Kidney glomerular epithelial cell (primary cell): Measurements from ENCODE around the gene WASHC4.

ENCODE experiments used
- DNase-seq: peaks from one replicate; lab custom pipeline; 2025; lab: John Stamatoyannopoulos, UW

The WASHC4 gene, protein sequence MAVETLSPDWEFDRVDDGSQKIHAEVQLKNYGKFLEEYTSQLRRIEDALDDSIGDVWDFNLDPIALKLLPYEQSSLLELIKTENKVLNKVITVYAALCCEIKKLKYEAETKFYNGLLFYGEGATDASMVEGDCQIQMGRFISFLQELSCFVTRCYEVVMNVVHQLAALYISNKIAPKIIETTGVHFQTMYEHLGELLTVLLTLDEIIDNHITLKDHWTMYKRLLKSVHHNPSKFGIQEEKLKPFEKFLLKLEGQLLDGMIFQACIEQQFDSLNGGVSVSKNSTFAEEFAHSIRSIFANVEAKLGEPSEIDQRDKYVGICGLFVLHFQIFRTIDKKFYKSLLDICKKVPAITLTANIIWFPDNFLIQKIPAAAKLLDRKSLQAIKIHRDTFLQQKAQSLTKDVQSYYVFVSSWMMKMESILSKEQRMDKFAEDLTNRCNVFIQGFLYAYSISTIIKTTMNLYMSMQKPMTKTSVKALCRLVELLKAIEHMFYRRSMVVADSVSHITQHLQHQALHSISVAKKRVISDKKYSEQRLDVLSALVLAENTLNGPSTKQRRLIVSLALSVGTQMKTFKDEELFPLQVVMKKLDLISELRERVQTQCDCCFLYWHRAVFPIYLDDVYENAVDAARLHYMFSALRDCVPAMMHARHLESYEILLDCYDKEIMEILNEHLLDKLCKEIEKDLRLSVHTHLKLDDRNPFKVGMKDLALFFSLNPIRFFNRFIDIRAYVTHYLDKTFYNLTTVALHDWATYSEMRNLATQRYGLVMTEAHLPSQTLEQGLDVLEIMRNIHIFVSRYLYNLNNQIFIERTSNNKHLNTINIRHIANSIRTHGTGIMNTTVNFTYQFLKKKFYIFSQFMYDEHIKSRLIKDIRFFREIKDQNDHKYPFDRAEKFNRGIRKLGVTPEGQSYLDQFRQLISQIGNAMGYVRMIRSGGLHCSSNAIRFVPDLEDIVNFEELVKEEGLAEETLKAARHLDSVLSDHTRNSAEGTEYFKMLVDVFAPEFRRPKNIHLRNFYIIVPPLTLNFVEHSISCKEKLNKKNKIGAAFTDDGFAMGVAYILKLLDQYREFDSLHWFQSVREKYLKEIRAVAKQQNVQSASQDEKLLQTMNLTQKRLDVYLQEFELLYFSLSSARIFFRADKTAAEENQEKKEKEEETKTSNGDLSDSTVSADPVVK

DNA sequence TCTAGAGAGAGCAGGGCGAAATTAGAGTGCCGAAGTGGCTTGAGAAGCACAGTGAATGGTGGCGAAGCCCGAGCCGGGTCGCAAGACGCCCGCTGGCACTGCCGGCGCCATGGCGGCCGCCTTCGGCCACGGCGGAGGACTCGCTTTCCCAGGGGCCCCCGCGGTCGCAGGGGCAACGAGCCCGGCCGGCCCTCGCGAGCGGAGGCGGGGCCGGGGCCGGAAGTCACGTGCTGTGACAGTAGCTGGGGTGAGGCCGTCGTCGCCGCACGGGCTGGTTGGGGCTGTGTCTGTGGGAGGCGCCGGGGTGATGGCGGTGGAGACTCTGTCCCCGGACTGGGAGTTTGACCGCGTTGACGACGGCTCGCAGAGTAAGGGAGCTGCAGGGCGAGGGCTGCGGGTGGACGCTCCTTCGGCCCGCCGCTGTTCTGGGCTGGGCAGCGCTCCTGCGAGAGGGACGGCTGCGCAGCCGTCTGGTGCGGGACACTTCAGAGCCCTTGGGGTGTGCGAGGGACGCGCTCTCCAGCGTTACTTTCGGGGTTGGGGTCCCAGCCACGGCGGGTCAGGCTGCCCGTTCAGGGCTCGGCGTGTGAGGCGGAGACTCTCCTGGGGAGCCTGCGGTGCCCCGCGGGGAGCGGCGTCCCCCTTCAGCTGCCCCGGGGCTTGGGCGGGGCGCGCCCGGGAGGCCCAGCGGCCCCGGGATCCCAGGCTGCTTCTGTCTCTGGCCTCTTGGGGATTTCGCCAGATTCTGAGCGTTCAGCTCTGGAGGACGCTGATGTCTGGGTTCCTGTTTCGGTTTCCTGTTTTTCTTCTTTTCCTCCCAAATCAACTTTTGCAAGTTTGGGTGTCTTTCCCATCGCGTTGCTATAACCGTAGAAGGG is at the start of gene WASHC4:
Gene WASHC4 (plus strand): TSS at position 238 of the 878 bp plus-strand sequence. CDS start 70 bp downstream, at position 308.
- DNase-seq: peak; percentile 87

DNA sequence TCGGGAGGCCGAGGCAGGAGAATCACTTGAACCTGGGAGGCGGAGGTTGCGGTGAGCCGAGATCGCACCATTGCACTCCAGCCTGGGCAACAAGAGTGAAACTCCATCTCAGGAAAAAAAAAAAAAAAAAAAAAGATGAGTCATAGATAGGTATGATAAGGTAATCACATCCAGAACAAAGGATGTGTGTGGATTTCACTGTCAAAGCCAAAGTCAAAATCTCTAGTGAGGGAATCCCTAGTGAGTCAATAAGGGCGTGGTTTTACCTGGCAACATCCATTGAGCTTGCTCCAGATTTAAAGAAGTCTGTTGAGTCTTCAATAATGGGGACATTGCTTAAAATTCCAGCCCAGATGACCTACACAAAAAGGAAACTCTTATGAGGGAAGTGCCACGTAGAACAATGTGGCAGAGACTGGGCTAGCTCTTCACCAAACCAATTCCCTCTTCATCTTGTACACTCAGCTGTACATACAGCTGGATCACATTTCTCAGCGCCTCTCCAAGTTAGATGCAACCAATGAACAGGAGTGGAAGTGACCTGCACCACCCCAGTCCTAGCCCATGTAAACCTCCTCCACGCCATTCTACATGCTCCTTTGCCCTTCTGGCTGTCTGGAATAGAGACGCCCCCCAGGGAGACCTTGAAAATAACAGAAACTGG is 46.7 kb upstream of the WASHC4 start:
- DNase-seq: no peak

DNA sequence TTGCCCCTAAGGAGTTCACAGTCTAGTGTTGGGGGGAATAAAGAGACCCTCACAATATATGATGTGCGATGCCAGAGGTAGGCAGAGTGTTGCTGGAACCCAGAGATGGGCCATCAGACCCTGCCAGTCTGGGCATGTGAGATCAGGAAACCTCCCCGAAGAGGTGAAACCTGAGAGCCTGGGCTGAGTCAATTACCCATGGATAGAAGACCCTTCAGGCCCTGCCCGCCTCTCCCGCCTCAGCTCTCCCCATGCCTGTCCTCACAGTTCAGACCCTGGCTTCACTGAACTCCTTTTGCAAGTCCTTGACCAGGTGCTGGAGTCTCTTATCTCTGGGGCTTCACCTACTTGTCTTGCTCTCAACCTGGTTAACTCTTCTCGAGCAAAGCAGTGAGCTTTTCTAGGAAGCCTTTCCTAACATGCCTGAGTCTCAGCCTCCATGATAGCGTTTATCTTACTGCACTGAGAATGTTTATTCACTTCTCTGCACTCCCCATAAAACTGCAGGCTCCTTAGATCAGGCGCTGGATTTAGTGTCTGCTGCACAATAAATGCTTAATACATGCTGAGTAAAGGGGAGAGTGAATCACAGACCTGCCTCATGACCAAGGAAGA is 42.9 kb upstream of the WASHC4 start:
- DNase-seq: no peak

DNA sequence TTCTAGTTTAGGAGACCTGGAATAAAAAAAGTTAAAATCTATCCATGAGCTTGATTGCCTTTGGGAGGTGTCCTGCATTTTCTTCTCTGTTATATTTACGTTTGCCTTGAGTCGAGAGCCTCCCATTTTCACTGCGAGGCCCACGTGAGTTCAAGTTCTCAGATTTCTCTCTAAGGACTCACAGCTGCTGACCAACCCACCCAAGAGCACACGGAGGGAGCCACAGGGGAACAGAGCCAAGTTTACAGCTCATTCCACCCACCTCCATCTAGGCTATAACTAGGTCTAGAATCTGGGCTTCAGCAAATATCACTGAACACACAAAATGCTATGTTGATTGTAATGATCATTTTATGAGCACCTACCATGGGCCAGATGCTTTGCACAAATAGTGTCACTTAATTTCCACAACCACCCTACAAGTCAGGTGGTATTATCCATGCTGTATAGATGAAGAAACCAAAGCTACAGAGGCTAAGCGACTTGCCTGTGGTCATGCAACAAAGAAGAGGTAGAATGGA is 40.0 kb upstream of the WASHC4 start:
- no peak for DNase-seq

DNA sequence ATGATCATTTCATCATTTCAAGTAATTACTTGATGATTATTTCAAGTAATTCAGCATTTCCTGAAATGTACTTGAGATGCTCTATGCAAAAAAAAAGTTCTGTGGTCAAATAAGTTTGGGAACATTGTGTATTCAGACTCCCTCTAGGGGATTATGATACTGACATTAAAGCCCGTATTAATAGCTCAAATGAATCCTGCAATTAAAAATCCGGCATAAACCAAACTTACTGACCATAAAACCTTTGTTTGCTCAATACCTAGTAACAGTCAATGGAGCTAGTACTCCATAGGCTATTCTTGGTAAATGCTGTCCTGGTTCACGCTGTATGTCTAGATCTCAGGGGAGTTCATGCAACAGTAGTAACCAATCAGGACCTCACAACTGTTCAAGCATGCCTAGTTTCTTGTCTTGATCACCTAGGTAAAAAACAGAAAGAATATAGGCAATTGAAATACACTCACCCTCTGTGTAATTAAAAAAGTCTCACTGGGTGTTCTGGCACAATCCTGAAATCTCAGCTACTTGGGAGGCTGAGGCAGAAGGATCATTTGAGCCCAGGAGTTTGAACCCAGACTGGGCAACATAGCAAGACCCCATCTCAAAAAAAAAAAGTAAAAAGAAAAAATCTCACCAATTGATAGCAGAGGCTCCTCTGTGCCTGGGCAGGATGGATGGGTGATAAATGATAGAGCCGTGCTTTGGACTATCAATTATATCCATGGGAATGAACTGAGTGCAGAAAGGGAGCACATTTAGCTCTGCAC is 37.4 kb upstream of the WASHC4 start:
- no peak for DNase-seq

DNA sequence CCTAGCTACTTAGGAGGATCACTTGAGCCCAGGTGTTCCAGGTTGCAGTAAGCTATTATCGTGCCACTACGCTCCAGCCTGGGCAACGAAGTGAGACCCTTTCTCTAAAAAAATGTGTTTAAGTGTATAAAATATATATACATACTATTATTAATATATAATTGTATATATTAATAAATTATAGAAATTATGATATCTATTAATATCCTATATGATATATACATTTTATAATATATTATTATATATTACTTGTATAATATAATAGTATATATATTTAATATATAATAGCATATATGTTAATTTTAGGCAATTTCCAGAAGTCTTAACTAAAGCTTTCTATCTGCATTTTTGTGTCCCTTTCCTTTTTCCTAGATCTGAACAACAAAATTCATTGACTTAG is 35.5 kb upstream of the WASHC4 start:
- DNase-seq: no peak

DNA sequence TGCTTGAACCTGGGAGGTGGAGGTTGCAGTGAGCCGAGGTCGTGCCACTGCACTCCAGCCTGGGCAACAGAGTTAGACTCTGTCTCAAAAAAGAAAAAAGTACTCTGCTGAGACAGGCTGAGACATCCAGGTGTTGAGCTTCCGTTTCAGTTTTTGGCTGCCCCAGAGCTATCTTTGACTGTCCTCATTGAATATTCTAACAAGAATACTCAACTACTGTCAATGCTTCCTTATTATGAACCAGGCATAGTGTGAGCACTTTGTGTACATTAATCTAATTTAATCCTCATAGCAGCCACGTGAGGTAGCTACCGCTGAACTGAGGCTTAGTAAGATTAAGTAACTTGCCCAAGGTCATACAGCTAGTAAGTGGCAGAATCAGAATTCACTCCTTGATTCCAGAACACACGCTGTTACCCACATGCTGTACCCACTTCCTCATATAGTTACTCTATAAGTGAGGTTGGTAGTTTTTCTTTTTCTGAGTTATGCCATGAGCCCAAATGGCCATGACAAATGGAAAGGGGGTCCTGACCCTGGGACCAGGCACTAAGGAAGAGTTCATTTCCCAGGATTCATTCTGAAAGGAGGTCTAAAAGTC is 34.5 kb upstream of the WASHC4 start:
- DNase-seq: no peak

DNA sequence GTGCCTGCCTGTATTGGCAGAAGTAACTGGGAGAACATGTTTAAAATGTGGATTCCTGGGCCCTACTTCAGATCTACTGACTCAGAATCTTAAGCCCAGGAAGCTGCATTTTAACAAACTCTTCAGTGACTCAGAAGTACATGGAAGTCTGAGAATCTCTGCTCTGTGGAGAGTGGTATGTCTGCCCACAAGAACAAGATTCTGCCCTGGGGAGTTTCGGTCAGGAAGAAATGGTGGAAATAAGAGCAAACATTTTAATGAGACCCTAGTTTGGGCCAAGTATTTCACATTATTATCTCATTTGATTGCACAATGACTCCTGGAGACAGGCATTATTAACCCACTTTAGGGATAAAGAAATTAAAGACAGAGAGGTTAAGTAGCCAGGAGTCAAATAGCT is 31.4 kb upstream of the WASHC4 start:
- no peak for DNase-seq

DNA sequence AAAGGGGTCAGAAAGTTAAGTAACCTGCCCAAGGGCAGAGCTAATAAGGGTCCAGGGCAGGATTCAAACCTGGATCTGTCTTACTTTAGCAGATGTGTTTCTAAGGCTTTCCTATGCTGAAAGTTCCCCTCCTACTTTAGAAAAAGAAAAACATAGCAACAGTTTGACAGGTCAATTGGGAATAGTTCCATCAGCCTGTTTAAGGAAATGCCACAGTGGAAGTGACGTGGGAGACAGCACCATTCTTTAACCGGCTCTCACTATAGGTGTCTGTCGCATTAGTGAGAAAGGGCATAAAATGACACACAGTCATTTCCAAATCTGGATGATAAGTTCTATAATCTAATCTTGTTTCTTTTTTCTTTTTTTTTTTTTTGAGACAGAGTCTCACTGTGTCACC is 30.6 kb upstream of the WASHC4 start:
- no peak for DNase-seq

DNA sequence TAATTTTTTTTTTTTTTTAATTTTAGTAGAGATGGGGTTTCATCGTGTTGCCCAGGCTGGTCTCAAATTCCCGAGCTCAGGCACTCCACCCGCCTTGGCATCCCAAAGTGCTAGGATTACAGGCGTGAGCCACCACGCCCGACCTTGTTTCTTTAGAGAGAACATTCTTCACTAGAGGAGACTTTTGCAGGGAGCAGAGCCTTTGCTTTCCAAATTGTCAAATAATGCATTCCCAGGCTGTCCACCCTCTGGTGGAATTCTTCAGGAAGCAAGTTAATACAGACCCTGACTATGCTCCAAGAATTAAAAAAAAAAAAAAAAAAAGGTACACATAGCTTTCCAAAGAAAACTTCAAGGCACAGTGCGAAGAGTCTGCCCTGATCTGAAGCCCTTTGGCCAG is 30.1 kb upstream of the WASHC4 start:
- DNase-seq: no peak

DNA sequence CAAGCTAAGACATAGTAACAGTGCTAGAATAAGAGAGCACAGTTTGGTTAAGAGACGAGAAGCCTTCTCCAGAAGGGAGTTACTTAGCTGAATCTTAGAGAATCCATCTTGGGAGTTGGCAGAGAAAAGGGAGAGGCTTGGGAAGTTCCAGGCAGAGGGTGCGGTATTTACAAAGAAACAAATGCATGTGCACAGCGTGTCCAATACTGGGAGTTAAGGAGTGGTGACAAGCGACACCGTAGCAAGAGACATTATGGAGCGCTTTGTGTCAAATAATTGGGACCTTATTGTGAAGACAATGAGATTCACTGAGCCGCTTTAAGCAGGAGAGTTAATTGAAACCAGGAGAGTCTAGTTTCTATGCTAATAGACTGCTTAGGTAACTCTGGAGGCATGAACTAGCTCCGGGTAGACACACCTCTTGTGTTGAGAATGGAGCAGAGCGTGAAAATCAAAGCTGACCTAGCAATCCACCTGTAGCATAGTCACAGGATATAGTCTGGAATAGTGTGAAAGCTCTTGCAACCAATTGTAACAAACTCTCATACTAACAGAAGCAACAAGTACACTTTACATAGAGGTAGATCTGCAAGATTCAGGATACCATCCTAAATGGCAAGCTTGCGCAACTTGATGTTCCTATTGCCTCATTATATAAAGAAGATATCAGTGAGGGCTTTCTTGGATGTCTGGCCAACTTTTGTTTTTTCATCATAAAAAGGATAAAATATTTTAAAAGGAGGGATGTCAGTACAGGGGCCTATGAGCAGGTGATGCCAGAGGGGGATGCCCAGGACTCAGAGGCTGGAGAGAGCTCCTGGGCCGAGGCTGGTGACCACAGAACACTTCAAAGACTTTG is 28.6 kb upstream of the WASHC4 start:
- DNase-seq: no peak

DNA sequence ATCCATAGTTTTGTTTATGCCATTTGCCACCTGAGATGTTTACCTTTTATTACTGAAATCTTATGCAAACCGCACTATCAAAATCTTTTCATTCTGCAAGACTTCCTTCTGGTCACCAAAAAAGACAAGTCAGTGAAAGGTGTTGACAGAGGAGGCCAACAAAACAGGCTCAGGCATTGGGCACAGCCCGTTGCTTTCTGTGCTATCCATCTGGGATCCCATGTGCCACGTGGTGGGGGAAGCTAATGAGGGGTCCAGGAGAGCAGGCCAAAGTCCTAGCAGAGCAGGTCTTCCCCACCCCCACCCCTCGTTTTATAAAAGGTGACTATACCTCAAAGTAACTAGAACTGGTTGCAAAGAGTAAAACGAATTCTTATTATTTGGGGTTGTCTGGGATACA is 24.5 kb upstream of the WASHC4 start:
- DNase-seq: no peak

DNA sequence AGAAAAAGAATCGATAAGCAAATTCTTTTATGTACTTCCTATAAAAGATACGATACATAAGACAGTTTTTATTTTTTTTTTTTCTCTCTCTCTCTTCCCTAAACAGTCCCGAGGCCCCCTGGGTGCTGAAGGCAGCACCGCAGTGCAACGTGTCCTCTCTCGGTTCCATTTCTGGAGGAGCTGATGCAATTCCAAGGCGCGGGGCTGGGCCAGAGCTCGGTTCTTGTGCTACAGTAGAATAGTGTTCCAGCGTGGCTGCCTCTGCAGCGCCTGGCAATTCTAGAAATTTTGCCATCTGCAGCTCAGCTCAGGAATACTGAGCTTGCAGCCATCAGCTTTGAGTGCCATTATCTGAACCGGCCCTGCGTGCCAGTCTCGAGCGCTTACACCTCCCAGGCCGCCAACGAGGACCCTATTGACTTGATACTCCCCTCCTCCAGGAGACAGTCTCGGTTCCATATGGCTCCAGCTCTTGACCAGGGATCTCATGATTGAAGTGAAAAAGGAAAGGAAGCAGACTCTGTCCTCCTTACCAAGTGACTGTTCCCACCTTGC is 23.9 kb upstream of the WASHC4 start:
- no peak for DNase-seq

DNA sequence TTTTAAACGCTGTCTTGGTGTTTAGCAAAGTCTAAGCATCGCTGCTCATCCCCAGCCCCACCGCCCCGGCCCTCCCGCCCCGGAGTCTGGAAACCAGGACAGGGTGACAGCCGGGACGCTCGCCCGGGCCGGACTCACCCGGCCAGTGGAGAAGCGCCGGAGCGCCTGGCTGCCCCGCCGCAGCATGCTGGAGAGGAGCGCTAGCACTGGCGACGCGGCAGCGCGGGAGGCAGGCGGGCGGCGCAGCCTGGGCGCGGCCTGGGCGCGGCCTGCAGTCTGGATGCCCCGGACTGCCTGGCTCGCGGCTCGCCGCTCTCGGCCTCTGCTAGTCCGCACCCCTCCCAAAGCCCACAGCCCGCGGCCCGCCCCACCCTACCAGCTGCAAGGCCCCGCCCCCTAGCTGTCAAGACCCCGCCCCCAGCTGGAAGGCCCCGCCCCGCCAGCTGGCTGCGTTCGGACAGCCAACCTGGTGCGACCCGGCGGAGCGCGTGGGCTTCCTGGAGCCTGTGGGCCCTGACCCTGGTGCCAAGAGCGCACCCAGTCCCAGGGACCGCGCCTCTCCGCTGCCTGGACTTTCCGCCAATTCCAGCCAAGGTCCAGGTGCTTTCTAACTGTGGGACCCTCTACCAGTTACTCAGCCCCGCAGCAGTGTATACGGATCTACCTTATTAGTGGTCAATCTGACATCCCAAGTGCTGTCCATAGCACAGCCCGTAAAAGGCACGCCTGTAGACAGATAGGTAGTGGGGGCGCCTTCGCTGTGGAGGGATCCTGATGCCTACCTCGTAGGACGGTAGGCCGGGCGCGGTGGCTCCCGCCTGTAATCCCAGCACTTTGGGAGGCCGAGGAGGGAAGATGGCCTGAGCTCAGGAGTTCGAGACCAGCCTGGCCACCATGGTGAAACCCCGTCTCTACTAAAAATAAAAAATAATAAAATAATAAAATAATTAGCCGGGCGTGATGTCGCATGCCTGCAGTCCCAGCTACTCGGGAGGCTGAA is 23.0 kb upstream of the WASHC4 start, which contains the start of gene ALDH1L2:
Gene ALDH1L2 (minus strand): TSS at position 208 of the 1,000 bp plus-strand sequence. CDS start 22 bp downstream, at position 186.
- DNase-seq: peak; percentile 11

DNA sequence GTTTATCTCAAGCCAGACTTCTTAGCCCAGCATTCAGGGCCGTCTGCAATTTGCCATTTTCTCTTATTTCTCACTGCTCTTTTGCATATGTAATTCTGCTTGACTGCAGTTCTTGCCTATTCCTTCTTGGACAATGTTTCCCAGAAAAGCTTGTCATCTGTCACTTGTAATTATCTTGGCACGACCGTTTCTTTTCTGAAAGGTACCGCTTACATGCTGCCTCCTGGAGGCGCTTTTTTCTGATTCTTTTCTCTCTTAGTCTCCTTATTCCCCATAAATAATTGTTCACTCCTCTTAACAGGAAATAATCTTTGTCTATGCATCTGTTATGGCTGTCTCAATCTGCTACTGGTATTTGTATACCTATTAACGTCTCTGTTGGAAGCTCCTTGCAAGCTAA is 22.0 kb upstream of the WASHC4 start:
- no peak for DNase-seq

DNA sequence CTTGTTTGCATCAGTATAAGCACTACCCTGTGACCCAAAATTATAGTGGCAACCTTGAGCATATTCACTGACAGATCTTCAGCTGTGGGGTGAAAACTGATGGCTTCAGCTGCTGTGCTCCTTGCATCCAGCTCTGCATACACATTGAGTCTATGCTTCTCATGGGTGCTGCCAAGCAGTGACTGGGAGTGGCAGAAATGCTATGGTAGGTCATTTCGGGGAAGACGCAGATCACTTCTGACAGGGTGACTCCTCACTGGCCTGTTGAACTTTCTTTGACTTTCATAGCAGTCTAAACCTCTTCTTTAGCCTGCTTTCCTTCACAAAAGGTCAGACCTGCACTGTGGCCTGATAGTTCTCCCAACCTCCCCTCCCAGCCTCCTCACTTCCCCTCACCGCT is 17.7 kb upstream of the WASHC4 start:
- no peak for DNase-seq
